K562 (cell line): ENCODE results near the gene NTN3. TPM values are rescaled to one million over a fixed set of nuclear protein-coding genes. Genes with fewer than 3 reads are reported as not detected.

Experiments
- ARID1B ChIP-seq: fragments of 450-650 bp; IDR thresholded peaks from 2 replicates; pipeline ENCODE4 v1.6.1; 2016; ENCODE audit warnings: antibody characterized with exemption, mild to moderate bottlenecking, inconsistent platforms
- DNMT1 ChIP-seq: fragments of 450-650 bp; IDR thresholded peaks from 2 replicates; pipeline ENCODE4 v1.6.1; 2016; ENCODE audit warnings: antibody characterized with exemption, mild to moderate bottlenecking
- ESRRB ChIP-seq: fragments of 250-450 bp; sonication (Bioruptor Pico); IDR thresholded peaks from 2 replicates; pipeline ENCODE4 v1.5.0; 2020; ENCODE audit warnings: mild to moderate bottlenecking, moderate library complexity, borderline replicate concordance
- FOXA1 ChIP-seq: fragments of 450-650 bp; IDR thresholded peaks from 2 replicates; pipeline ENCODE4 v1.6.1; 2016; ENCODE audit warnings: mild to moderate bottlenecking, borderline replicate concordance
- GATA2 ChIP-seq: sonication (generic); formaldehyde crosslinking; IDR thresholded peaks from 2 replicates; pipeline ENCODE4 v1.4.0; 2020; ENCODE audit warnings: mild to moderate bottlenecking, missing genetic modification reagents
- HNRNPH1 ChIP-seq: fragments of 200-400 bp; formaldehyde crosslinking; optimal IDR thresholded peaks from 2 replicates; pipeline ENCODE3; 2017; ENCODE audit warnings: low read depth, mild to moderate bottlenecking, low read length, moderate library complexity
- KAT2B ChIP-seq: IDR thresholded peaks from one replicate; pipeline ENCODE4 v1.6.1; 2012; ENCODE audit warnings: low read depth, mild to moderate bottlenecking, control low read depth, inconsistent platforms, low read length, moderate library complexity
- KDM2B ChIP-seq: fragments of 250-450 bp; sonication (Bioruptor Pico); IDR thresholded peaks from 2 replicates; pipeline ENCODE4 v1.8.0; 2021; ENCODE audit warnings: mild to moderate bottlenecking, moderate library complexity
- MED1 ChIP-seq: sonication (generic); formaldehyde crosslinking; IDR thresholded peaks from 2 replicates; pipeline ENCODE4 v1.8.1; 2023; ENCODE audit warnings: missing genetic modification reagents, borderline replicate concordance
- MYC ChIP-seq, 2 experiments: fragments of 250-450 bp in 1 of 2; sonication (Bioruptor Pico) in 1 of 2; IDR thresholded peaks; 2 replicates each; pipeline versions ENCODE4 v1.5.1 to v1.6.1; 2012 to 2021; ENCODE audit warnings: low read depth in 2 of 2, borderline replicate concordance in 1 of 2, improper control_type of control experiment in 1 of 2, low read length in 1 of 2, mild to moderate bottlenecking in 1 of 2, moderate library complexity in 1 of 2
- PHF8 ChIP-seq: fragments of 200-600 bp; sonication (generic); IDR thresholded peaks from 2 replicates; pipeline ENCODE4 v1.6.1; 2012; ENCODE audit warnings: mixed run types, mild to moderate bottlenecking, inconsistent platforms, low read length, moderate library complexity, borderline replicate concordance
- RBM39 ChIP-seq: fragments of 200-400 bp; formaldehyde crosslinking; optimal IDR thresholded peaks from 2 replicates; pipeline ENCODE3; 2018; ENCODE audit warnings: low read depth, low read length
- SIN3B ChIP-seq: fragments of 450-650 bp; IDR thresholded peaks from 2 replicates; pipeline ENCODE4 v1.6.1; 2017; ENCODE audit warnings: low read depth, mild to moderate bottlenecking, moderate library complexity
- STAT5B ChIP-seq: fragments of 250-450 bp; sonication (Bioruptor Pico); IDR thresholded peaks from 2 replicates; pipeline ENCODE4 v1.8.0; 2021; ENCODE audit warnings: mild to moderate bottlenecking, inconsistent platforms
- WHSC1 ChIP-seq: IDR thresholded peaks from one replicate; pipeline ENCODE4 v1.6.1; 2012; ENCODE audit warnings: low read length, control low read depth, inconsistent platforms
- ZFP36 ChIP-seq: fragments of 150-350 bp; IDR thresholded peaks from 2 replicates; pipeline ENCODE4 v1.6.1; 2018; ENCODE audit warnings: low read length, low read depth; ENCODE audit not compliant: partially characterized antibody
- ZNF174 ChIP-seq: fragments of 250-450 bp; sonication (Bioruptor Pico); IDR thresholded peaks from 2 replicates; pipeline ENCODE4 v1.4.0; 2020; ENCODE audit warnings: mild to moderate bottlenecking
- ZNF408 ChIP-seq: fragments of 250-450 bp; sonication (Bioruptor Pico); IDR thresholded peaks from 2 replicates; pipeline ENCODE4 v1.4.0; 2020; ENCODE audit warnings: low read depth, mild to moderate bottlenecking, moderate library complexity
- polyA plus RNA-seq, 8 experiments: library from polyadenylated mRNA; depleted of rRNA in 4 of 8; stranded (reverse) in 5 of 8; unstranded in 3 of 8; fragments of >200 nt; fragmentation: Nextera tagmentation in 2 of 8; fragmentation: Illumina TruSeq in 1 of 8; extraction: Ambion mirVana in 2 of 8; extraction: Trizol in 1 of 8; gene quantifications; 2 replicates each; pipeline versions ENCODE4 v1.2.1 to v1.2.3, GENCODE V29; 2011 to 2014; ENCODE audit warnings: inconsistent platforms in 1 of 8, missing spikeins in 1 of 8
- total RNA-seq, 7 experiments: library from RNA; depleted of rRNA in 6 of 7; stranded (reverse); fragments of >200 nt in 6 of 7; fragmentation: Illumina TruSeq in 2 of 7; extraction: Trizol in 2 of 7; gene quantifications; 2 replicates each; pipeline versions ENCODE4 v1.2.1 to v1.2.3, GENCODE V29; 2011 to 2021; ENCODE audit warnings: low replicate concordance in 1 of 7
- TF ChIP-seq, protein P1 (sequence below): sonication (generic); formaldehyde crosslinking; IDR thresholded peaks from 2 replicates; pipeline ENCODE4 v1.9.0; 2022; ENCODE audit warnings: mild to moderate bottlenecking, missing genetic modification reagents
- TF ChIP-seq, protein P2 (sequence below): sonication (generic); formaldehyde crosslinking; IDR thresholded peaks from 2 replicates; pipeline ENCODE4 v1.8.1; 2023; ENCODE audit warnings: mild to moderate bottlenecking, missing genetic modification reagents
- TF ChIP-seq, protein P3 (sequence below): IDR thresholded peaks from 2 replicates; pipeline ENCODE4 v1.6.1; 2014; ENCODE audit warnings: antibody characterized with exemption
- TF ChIP-seq, protein P4 (sequence below), 2 experiments: fragments of 450-650 bp; conservative IDR thresholded peaks; 2 replicates each; pipeline ENCODE4 v1.6.1; 2017; ENCODE audit warnings: mild to moderate bottlenecking in 2 of 2, moderate library complexity in 2 of 2

NTN3 gene
- total and polyA plus RNA-seq, 9 of the 15 experiments (the other 6 are each of a cell fraction or from before 2014, with no cell fraction given) = not detected

DNA sequence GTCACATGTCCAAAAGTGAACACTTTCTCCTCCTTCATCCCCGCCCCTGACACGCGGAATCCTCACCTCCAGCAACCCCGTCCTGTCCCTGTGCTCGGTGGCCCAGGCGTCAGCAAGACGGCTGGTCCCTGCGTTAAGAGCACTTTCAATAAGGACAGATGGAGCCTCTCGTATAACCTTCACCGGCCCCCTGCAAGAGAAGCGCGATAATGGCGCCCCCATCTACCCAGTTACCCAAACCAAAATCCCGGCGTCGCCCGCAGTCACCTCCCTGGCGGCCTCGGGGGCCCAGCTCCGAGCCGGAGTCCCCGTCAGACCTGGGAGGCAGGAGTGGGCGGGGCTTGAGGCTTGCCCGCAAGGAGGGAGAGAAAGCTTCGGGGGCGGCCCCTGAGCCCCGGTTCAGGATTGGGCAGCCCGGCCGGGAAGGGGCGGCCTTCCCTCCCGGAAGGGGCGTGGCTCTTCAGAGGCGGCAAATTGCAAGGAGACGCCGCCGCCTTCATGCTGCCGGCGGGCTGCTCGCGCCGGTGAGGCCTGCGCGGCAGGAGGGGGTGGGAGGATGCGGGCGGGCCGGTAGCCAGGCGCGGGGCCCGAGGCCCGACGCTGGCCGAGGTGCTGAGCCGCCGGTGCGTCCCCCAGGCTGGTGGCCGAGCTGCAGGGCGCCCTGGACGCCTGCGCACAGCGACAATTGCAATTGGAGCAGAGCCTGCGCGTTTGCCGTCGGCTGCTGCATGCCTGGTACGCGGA, 11.3 kb upstream of the NTN3 start, which contains the start of gene TEDC2 (continued):
- TF ChIP-seq, protein P1, sequence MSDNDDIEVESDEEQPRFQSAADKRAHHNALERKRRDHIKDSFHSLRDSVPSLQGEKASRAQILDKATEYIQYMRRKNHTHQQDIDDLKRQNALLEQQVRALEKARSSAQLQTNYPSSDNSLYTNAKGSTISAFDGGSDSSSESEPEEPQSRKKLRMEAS (CRISPR knock-in tag) = peak; percentile 8; the same call in 1 of the 2 replicates
- TF ChIP-seq ESRRB (CRISPR knock-in tag) = no peak
- peak; percentile 87 for TF ChIP-seq SIN3B
- TF ChIP-seq WHSC1 = no peak
- peak; percentile 54; the same call in 1 of the 2 replicates for TF ChIP-seq MYC (IDR thresholded peaks at IDR 0.05; ENCODE audit: low read depth, low read length)
- TF ChIP-seq MYC (CRISPR knock-in tag; IDR thresholded peaks at IDR 0.05; ENCODE audit: borderline replicate concordance, low read depth) = no peak; the same call in 1 of the 2 replicates
- no peak for TF ChIP-seq ZFP36
- no peak for TF ChIP-seq KAT2B
- TF ChIP-seq PHF8 = peak; percentile 76; the same call in 1 of the 2 replicates
- no peak for TF ChIP-seq ARID1B
- TF ChIP-seq KDM2B (CRISPR knock-in tag) = no peak
- TF ChIP-seq, protein P2, sequence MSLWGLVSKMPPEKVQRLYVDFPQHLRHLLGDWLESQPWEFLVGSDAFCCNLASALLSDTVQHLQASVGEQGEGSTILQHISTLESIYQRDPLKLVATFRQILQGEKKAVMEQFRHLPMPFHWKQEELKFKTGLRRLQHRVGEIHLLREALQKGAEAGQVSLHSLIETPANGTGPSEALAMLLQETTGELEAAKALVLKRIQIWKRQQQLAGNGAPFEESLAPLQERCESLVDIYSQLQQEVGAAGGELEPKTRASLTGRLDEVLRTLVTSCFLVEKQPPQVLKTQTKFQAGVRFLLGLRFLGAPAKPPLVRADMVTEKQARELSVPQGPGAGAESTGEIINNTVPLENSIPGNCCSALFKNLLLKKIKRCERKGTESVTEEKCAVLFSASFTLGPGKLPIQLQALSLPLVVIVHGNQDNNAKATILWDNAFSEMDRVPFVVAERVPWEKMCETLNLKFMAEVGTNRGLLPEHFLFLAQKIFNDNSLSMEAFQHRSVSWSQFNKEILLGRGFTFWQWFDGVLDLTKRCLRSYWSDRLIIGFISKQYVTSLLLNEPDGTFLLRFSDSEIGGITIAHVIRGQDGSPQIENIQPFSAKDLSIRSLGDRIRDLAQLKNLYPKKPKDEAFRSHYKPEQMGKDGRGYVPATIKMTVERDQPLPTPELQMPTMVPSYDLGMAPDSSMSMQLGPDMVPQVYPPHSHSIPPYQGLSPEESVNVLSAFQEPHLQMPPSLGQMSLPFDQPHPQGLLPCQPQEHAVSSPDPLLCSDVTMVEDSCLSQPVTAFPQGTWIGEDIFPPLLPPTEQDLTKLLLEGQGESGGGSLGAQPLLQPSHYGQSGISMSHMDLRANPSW = 0 out of 2 replicates have a peak, but pooled peaks have one; percentile 58
- no peak for TF ChIP-seq HNRNPH1
- TF ChIP-seq, protein P3, sequence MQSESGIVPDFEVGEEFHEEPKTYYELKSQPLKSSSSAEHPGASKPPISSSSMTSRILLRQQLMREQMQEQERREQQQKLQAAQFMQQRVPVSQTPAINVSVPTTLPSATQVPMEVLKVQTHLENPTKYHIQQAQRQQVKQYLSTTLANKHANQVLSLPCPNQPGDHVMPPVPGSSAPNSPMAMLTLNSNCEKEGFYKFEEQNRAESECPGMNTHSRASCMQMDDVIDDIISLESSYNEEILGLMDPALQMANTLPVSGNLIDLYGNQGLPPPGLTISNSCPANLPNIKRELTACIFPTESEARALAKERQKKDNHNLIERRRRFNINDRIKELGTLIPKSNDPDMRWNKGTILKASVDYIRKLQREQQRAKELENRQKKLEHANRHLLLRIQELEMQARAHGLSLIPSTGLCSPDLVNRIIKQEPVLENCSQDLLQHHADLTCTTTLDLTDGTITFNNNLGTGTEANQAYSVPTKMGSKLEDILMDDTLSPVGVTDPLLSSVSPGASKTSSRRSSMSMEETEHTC = 0 out of 2 replicates have a peak, but pooled peaks have one; percentile 3
- no peak for TF ChIP-seq DNMT1
- peak; percentile 53 for TF ChIP-seq RBM39
- TF ChIP-seq FOXA1 = no peak
- no peak for TF ChIP-seq GATA2 (CRISPR knock-in tag)
- no peak for TF ChIP-seq ZNF174
- no peak for TF ChIP-seq ZNF408 (CRISPR knock-in tag)
- no peak for TF ChIP-seq MED1 (CRISPR knock-in tag)
- TF ChIP-seq, protein P4, sequence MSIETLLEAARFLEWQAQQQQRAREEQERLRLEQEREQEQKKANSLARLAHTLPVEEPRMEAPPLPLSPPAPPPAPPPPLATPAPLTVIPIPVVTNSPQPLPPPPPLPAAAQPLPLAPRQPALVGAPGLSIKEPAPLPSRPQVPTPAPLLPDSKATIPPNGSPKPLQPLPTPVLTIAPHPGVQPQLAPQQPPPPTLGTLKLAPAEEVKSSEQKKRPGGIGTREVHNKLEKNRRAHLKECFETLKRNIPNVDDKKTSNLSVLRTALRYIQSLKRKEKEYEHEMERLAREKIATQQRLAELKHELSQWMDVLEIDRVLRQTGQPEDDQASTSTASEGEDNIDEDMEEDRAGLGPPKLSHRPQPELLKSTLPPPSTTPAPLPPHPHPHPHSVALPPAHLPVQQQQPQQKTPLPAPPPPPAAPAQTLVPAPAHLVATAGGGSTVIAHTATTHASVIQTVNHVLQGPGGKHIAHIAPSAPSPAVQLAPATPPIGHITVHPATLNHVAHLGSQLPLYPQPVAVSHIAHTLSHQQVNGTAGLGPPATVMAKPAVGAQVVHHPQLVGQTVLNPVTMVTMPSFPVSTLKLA (conservative IDR thresholded peaks at IDR 0.05) = peak; percentile 63 to 78
- TF ChIP-seq STAT5B = no peak
